ENCODE measurements around the gene FNDC3B. TPM values are rescaled to one million over a fixed set of nuclear protein-coding genes. Genes with fewer than 3 reads are reported as not detected.

The FNDC3B gene
- total RNA-seq, 4 donors from 2014 or later = 23.9 to 61.9 (median 37.0) TPM

DNA sequence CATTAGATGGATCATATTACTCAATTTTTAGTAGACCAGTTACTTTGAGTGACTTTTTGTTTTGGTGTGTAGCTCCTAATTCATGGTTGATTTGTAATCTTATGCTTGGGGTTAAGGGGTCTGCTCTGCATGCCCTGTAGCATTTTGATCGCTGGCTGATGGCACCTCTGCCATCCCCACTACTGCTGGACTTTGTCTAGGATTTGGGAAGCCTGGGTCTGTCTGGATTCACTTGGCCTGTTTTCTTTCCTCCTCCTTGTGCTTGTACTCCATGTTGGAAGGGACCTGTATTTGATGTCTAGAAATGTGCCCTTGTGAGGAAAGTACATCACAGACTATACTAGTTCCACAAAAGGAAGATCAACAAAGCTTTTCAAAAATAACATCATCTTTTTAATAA lies 154.1 kb downstream of the FNDC3B start:
- no peak for DNase-seq (ENCODE audit: low spot score in 2 of 2)
- no peaks in the 10 kb centered on the region for H3K9me3 ChIP-seq
- H3K4me3 ChIP-seq = no peak overlapping the region
- H3K4me1 ChIP-seq = peaks cover 3% of the 10 kb centered on the region
- 90% methylated on average over 1 of the region's 1 CpG for WGBS
- no peak overlapping the region for H3K27ac ChIP-seq
- no peaks in the 10 kb centered on the region for H3K36me3 ChIP-seq
- TF ChIP-seq POLR2A (IDR thresholded peaks at IDR 0.05) (no peak), POLR2AphosphoS5 (IDR thresholded peaks at IDR 0.05) (no peak), EP300 (IDR thresholded peaks at IDR 0.05) (no peak)
- TF ChIP-seq, protein P1, sequence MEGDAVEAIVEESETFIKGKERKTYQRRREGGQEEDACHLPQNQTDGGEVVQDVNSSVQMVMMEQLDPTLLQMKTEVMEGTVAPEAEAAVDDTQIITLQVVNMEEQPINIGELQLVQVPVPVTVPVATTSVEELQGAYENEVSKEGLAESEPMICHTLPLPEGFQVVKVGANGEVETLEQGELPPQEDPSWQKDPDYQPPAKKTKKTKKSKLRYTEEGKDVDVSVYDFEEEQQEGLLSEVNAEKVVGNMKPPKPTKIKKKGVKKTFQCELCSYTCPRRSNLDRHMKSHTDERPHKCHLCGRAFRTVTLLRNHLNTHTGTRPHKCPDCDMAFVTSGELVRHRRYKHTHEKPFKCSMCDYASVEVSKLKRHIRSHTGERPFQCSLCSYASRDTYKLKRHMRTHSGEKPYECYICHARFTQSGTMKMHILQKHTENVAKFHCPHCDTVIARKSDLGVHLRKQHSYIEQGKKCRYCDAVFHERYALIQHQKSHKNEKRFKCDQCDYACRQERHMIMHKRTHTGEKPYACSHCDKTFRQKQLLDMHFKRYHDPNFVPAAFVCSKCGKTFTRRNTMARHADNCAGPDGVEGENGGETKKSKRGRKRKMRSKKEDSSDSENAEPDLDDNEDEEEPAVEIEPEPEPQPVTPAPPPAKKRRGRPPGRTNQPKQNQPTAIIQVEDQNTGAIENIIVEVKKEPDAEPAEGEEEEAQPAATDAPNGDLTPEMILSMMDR (IDR thresholded peaks at IDR 0.05) = no peak
- H3K27me3 ChIP-seq = no peaks in the 10 kb centered on the region

DNA sequence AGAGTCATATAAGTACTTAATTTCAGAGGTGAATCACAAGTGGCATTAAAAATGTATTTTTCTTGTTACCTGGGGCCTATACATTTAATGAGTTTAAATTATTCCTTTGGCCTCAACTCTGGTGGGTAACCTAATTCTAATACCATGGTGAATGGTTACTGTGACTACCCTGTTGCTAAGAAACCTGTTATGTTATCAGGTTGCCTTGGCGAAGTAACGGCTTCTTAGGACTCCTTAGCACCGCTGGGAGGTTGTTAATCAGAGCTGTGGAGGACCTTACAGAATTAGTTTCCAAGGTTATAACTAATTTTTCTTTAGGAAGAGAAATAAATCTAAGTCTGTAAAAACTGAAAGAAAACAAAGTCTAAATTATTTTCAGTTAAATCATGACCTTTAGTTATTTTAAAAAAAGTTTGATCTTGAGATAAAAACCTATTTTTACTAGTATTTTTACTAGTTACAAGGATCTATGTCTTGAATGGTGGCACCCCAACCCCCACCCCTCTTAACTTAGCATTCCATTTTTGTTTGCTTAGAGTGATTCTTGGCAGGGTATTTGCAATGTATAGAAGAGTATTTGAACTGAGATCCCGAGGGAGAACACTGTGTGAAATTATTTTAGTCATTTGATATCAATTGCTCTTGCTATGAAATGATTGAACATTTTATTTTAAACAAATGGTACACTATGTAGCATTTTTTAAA lies 155.5 kb downstream of the FNDC3B start:
- Histone ChIP-seq H3K27me3 (no peaks in the 10 kb centered on the region), H3K27ac (no peak overlapping the region), H3K36me3 (no peaks in the 10 kb centered on the region), H3K4me3 (no peak overlapping the region), H3K9me3 (no peaks in the 10 kb centered on the region), H3K4me1 (peaks cover 3% of the 10 kb centered on the region)
- WGBS = 64% methylated on average over 4 of the region's 4 CpGs
- TF ChIP-seq POLR2A (IDR thresholded peaks at IDR 0.05) = no peak
- TF ChIP-seq POLR2AphosphoS5 (IDR thresholded peaks at IDR 0.05) = no peak
- no peak for TF ChIP-seq EP300 (IDR thresholded peaks at IDR 0.05)
- TF ChIP-seq, protein P1 (IDR thresholded peaks at IDR 0.05) = no peak
- DNase-seq (ENCODE audit: low spot score in 2 of 2) = no peak

DNA sequence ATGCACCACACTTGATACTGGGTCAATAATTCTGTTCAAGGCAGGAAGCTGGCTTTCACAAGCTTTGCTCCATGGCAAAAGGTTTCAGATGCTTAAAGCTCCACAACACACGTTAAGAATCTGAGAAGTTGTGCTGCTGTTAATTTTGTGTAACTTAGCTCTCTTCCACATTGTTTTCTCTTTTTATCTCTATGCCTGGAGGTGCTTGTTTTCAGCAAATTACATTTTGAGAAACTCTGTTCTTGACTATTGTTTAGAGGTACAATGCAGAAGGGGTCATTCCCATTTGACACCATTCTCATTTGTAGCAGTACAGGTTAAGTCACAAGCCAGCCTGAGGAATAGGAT lies 156.0 kb downstream of the FNDC3B start:
- no peaks in the 10 kb centered on the region for H3K36me3 ChIP-seq
- 57% methylated on average over 1 of the region's 1 CpG for WGBS
- H3K27me3 ChIP-seq = no peaks in the 10 kb centered on the region
- H3K9me3 ChIP-seq = no peaks in the 10 kb centered on the region
- H3K4me3 ChIP-seq = no peak overlapping the region
- DNase-seq (ENCODE audit: low spot score in 2 of 2) = no peak
- H3K4me1 ChIP-seq = peaks cover 3% of the 10 kb centered on the region
- no peak for TF ChIP-seq EP300 (IDR thresholded peaks at IDR 0.05)
- TF ChIP-seq, protein P1 (IDR thresholded peaks at IDR 0.05) = no peak
- no peak for TF ChIP-seq POLR2AphosphoS5 (IDR thresholded peaks at IDR 0.05)
- TF ChIP-seq POLR2A (IDR thresholded peaks at IDR 0.05) = no peak
- no peak overlapping the region for H3K27ac ChIP-seq

DNA sequence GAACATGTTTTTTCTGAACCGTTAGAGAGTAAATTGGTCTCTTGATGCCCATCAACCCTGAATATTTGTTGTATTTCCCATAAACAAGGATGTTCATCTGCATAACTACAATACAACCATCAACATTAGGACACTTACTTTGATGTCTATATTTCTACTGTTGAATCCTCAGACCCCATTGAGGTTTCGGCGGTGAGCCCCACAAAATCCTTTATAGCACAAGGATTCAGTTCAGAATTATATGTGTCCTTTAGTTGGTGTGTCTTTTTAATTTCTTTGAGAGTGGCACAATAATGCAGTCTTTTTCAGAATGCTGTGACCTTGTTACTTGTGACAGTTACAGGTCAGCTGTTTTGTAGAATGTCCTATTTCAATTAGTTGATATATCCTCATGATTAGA lies 158.0 kb downstream of the FNDC3B start:
- H3K27me3 ChIP-seq = no peaks in the 10 kb centered on the region
- no peak for DNase-seq (ENCODE audit: low spot score in 2 of 2)
- H3K36me3 ChIP-seq = no peaks in the 10 kb centered on the region
- no peak overlapping the region for H3K27ac ChIP-seq
- H3K9me3 ChIP-seq = no peaks in the 10 kb centered on the region
- peaks cover 22% of the 10 kb centered on the region for H3K4me1 ChIP-seq
- 80% methylated on average over 3 of the region's 3 CpGs for WGBS
- H3K4me3 ChIP-seq = no peak overlapping the region
- TF ChIP-seq POLR2A (IDR thresholded peaks at IDR 0.05) = no peak
- no peak for TF ChIP-seq EP300 (IDR thresholded peaks at IDR 0.05)
- no peak for TF ChIP-seq POLR2AphosphoS5 (IDR thresholded peaks at IDR 0.05)
- TF ChIP-seq, protein P1 (IDR thresholded peaks at IDR 0.05) = no peak

DNA sequence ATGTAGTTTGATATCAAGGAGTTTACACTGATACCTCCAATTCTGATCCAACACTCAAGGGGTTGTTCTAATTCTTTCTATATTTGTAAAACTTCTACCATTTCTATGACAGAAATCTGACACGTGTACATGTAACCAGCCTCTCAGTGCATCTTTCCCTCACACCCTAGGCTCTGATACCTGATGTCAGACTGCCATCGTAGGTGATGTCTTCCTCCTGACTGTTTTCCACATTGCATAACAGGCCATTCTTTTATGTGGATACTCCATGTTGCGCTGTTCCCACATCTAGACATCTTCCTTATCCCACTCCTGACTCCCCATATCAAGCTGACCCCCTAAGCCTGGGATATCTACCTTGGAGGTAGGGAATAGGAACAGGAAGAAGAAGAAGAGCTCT lies 159.1 kb downstream of the FNDC3B start:
- Histone ChIP-seq H3K27ac (no peak overlapping the region), H3K27me3 (no peaks in the 10 kb centered on the region), H3K36me3 (no peaks in the 10 kb centered on the region), H3K4me3 (no peak overlapping the region), H3K9me3 (no peaks in the 10 kb centered on the region), H3K4me1 (peaks cover 31% of the 10 kb centered on the region)
- no peak for TF ChIP-seq EP300 (IDR thresholded peaks at IDR 0.05)
- TF ChIP-seq POLR2AphosphoS5 (IDR thresholded peaks at IDR 0.05) = no peak
- TF ChIP-seq, protein P1 (IDR thresholded peaks at IDR 0.05) = no peak
- no peak for TF ChIP-seq POLR2A (IDR thresholded peaks at IDR 0.05)
- no peak for DNase-seq (ENCODE audit: low spot score in 2 of 2)
- 95% methylated on average over 3 of the region's 3 CpGs for WGBS

All from suprapubic skin (tissue), 4 donors.